Neuronal stem cell (in vitro differentiated cells): ENCODE measurements around the gene ZNF652.
"Not testable (repeated sequence)": the region's sequence is repeated elsewhere in the genome, so short reads cannot be mapped to it uniquely, and the experiment has no call there.

Source experiments
- DNase-seq: peaks from one replicate; pipeline ENCODE4 v3.0.0-alpha.2; 2013; ENCODE audit warnings: low spot score
- H2AFZ ChIP-seq: one replicate; pipeline ENCODE4 v1.6.1; 2013; ENCODE audit warnings: mild to moderate bottlenecking, low read length, inconsistent platforms
- H2AK5ac ChIP-seq: 2 replicates; pipeline ENCODE4 v1.6.1; 2013; ENCODE audit warnings: low read depth, mild to moderate bottlenecking, inconsistent platforms, low read length, moderate library complexity, mixed read lengths
- H2BK120ac ChIP-seq: 2 replicates; pipeline ENCODE4 v1.6.1; 2013; ENCODE audit warnings: low read depth, mild to moderate bottlenecking, inconsistent platforms, low read length, moderate library complexity, mixed read lengths
- H2BK12ac ChIP-seq: one replicate; pipeline ENCODE4 v1.6.1; 2013; ENCODE audit warnings: low read length, inconsistent platforms
- H2BK15ac ChIP-seq: 2 replicates; pipeline ENCODE4 v1.6.1; 2013; ENCODE audit warnings: mild to moderate bottlenecking, low read length, inconsistent platforms, mixed read lengths
- H2BK5ac ChIP-seq: one replicate; pipeline ENCODE4 v1.6.1; 2013; ENCODE audit warnings: inconsistent platforms, mild to moderate bottlenecking, low read length, moderate library complexity
- H3K14ac ChIP-seq: one replicate; pipeline ENCODE4 v1.6.1; 2013; ENCODE audit warnings: low read length, inconsistent platforms
- H3K18ac ChIP-seq: 2 replicates; pipeline ENCODE4 v1.6.1; 2013; ENCODE audit warnings: low read length, inconsistent platforms
- H3K23ac ChIP-seq: 2 replicates; pipeline ENCODE4 v1.6.1; 2013; ENCODE audit warnings: low read depth, mild to moderate bottlenecking, mixed read lengths, low read length, inconsistent platforms; ENCODE audit not compliant: poor library complexity
- H3K27ac ChIP-seq: replicated peaks from 3 replicates; pipeline ENCODE4 v1.5.1; 2013; ENCODE audit warnings: low read length, inconsistent platforms
- H3K27me3 ChIP-seq, 3 experiments: 2 replicates each; pipeline ENCODE4 v1.6.1; 2013; ENCODE audit warnings: low read length in 3 of 3, mild to moderate bottlenecking in 2 of 3, inconsistent platforms in 1 of 3, low read depth in 1 of 3, mixed read lengths in 1 of 3, moderate library complexity in 1 of 3; ENCODE audit not compliant: control insufficient read depth in 3 of 3, insufficient read depth in 3 of 3
- H3K36me3 ChIP-seq, 2 donors: replicated peaks in 1 of 2; 2 replicates each; pipeline ENCODE4 v1.6.1; 2013; ENCODE audit warnings: low read length in 2 of 2; ENCODE audit not compliant: control insufficient read depth in 2 of 2, insufficient read depth in 2 of 2
- H3K4ac ChIP-seq: 2 replicates; pipeline ENCODE4 v1.6.1; 2013; ENCODE audit warnings: inconsistent platforms, mild to moderate bottlenecking, low read length, moderate library complexity
- H3K4me1 ChIP-seq, 2 donors: 1 replicate in 1 of 2; 2 replicates in 1 of 2; pipeline ENCODE4 v1.6.1; 2013; ENCODE audit warnings: low read length in 2 of 2, low read depth in 1 of 2; ENCODE audit not compliant: control insufficient read depth in 2 of 2, insufficient read depth in 1 of 2
- H3K4me2 ChIP-seq: one replicate; pipeline ENCODE4 v1.6.1; 2013; ENCODE audit warnings: mild to moderate bottlenecking, low read length, inconsistent platforms; ENCODE audit not compliant: insufficient read depth, poor library complexity, severe bottlenecking
- H3K4me3 ChIP-seq, 2 donors: 2 replicates each; pipeline ENCODE4 v1.5.1; 2013; ENCODE audit warnings: low read length in 2 of 2, mild to moderate bottlenecking in 2 of 2, inconsistent platforms in 1 of 2, moderate library complexity in 1 of 2
- H3K79me1 ChIP-seq: one replicate; pipeline ENCODE4 v1.6.1; 2013; ENCODE audit warnings: low read depth, mild to moderate bottlenecking, inconsistent platforms, low read length, moderate library complexity
- H3K9ac ChIP-seq: one replicate; pipeline ENCODE4 v1.6.1; 2013; ENCODE audit warnings: mild to moderate bottlenecking, low read depth, low read length, inconsistent platforms; ENCODE audit not compliant: poor library complexity
- H3K9me3 ChIP-seq, 2 donors: replicated peaks in 1 of 2; 2 replicates each; pipeline versions ENCODE3 to v1.6.1; 2013; ENCODE audit warnings: low read length in 2 of 2, mild to moderate bottlenecking in 2 of 2, inconsistent platforms in 1 of 2, low read depth in 1 of 2, mixed read lengths in 1 of 2, moderate library complexity in 1 of 2; ENCODE audit not compliant: control insufficient read depth in 2 of 2, insufficient read depth in 1 of 2
- H4K8ac ChIP-seq: one replicate; pipeline ENCODE4 v1.6.1; 2013; ENCODE audit warnings: low read depth, mild to moderate bottlenecking, inconsistent platforms, low read length, moderate library complexity
- H4K91ac ChIP-seq: one replicate; pipeline ENCODE4 v1.6.1; 2013; ENCODE audit warnings: low read length, low read depth, mild to moderate bottlenecking, inconsistent platforms; ENCODE audit not compliant: poor library complexity
- WGBS, 2 donors: extraction: QIAGEN DNeasy Blood & Tissue Kit; methylation state at CpG; one replicate each; pipeline ENCODE4 v1.1.7; 2013; ENCODE audit warnings: missing lambda C conversion rate in 2 of 2, mixed read lengths in 1 of 2; ENCODE audit not compliant: insufficient read length in 2 of 2, insufficient replicate concordance in 1 of 2; ENCODE audit errors: extremely low coverage in 2 of 2; 5-methylcytosine and 5-hydroxymethylcytosine counted together

Gene ZNF652

GRCh38 chr17:49369089-49369488, 7.0 kb upstream of the ZNF652 start:
- H3K23ac ChIP-seq: no peak overlapping the region
- no peak overlapping the region for H2AFZ ChIP-seq
- no peaks in the 10 kb centered on the region for H3K36me3 ChIP-seq
- no peak overlapping the region for H2BK15ac ChIP-seq
- H2BK120ac ChIP-seq: no peak overlapping the region
- no peak overlapping the region for H3K4me2 ChIP-seq
- no CpG with 5 or more reads among the region's 1 CpG for WGBS, 2 donors
- H3K18ac ChIP-seq: no peak overlapping the region
- no peak for DNase-seq
- H2BK12ac ChIP-seq: no peak overlapping the region
- no peak overlapping the region for H4K91ac ChIP-seq
- no peak overlapping the region for H3K9ac ChIP-seq
- H3K79me1 ChIP-seq: no peaks in the 10 kb centered on the region
- no peak overlapping the region for H3K14ac ChIP-seq
- H4K8ac ChIP-seq: no peak overlapping the region
- H3K4ac ChIP-seq: no peak overlapping the region
- no peak overlapping the region for H2BK5ac ChIP-seq
- H3K27ac ChIP-seq: no peak overlapping the region
- no peak overlapping the region for H3K4me3 ChIP-seq
- H3K27me3 ChIP-seq: no peaks in the 10 kb centered on the region
- H3K4me1 ChIP-seq: no peaks in the 10 kb centered on the region
- no peak overlapping the region for H2AK5ac ChIP-seq
- no peaks in the 10 kb centered on the region for H3K9me3 ChIP-seq

- no peak overlapping the region for H4K8ac ChIP-seq
- H3K27ac ChIP-seq: no peak overlapping the region
- no peak for DNase-seq
- H3K4me1 ChIP-seq: peaks cover 5 to 6% of the 10 kb centered on the region in 2 donors
- no peak overlapping the region for H2BK15ac ChIP-seq
- no peak overlapping the region for H3K18ac ChIP-seq
- H3K9me3 ChIP-seq: no peaks in the 10 kb centered on the region
- WGBS, 2 donors: no CpG with 5 or more reads among the region's 2 CpGs
- H3K27me3 ChIP-seq: no peaks in the 10 kb centered on the region
- no peak overlapping the region for H3K4me2 ChIP-seq
- no peak overlapping the region for H2BK12ac ChIP-seq
- H2BK5ac ChIP-seq: no peak overlapping the region
- no peak overlapping the region for H2AK5ac ChIP-seq
- no peaks in the 10 kb centered on the region for H3K79me1 ChIP-seq
- H3K4me3 ChIP-seq: no peak overlapping the region
- no peak overlapping the region for H4K91ac ChIP-seq
- H3K4ac ChIP-seq: no peak overlapping the region
- no peak overlapping the region for H3K14ac ChIP-seq
- no peak overlapping the region for H3K9ac ChIP-seq
- no peaks in the 10 kb centered on the region for H3K36me3 ChIP-seq
- no peak overlapping the region for H2BK120ac ChIP-seq
- H3K23ac ChIP-seq: no peak overlapping the region
- H2AFZ ChIP-seq: no peak overlapping the region
Measured at GRCh38 chr17:49365667-49366066, 3.6 kb upstream of the ZNF652 start.

- H2BK5ac ChIP-seq, H3K18ac ChIP-seq, H3K4ac ChIP-seq, DNase-seq, H2BK12ac ChIP-seq, H3K36me3 ChIP-seq, H3K9ac ChIP-seq, H3K4me2 ChIP-seq, H2BK120ac ChIP-seq, H4K8ac ChIP-seq, H3K9me3 ChIP-seq, H2AK5ac ChIP-seq, H2BK15ac ChIP-seq, H3K23ac ChIP-seq, H4K91ac ChIP-seq, H3K4me3 ChIP-seq, H3K79me1 ChIP-seq, H3K27me3 ChIP-seq, H2AFZ ChIP-seq, H3K27ac ChIP-seq, H3K14ac ChIP-seq: not testable (repeated sequence)
- peaks cover 9 to 11% of the 10 kb centered on the region in 2 donors for H3K4me1 ChIP-seq
- WGBS, 2 donors: no CpG with 5 or more reads among the region's 10 CpGs
Measured at GRCh38 chr17:49365126-49365525, 3.1 kb upstream of the ZNF652 start.

GRCh38 chr17:49364119-49364518, 2.1 kb upstream of the ZNF652 start:
- no peak overlapping the region for H3K23ac ChIP-seq
- H2AK5ac ChIP-seq: no peak overlapping the region
- no peak overlapping the region for H2BK12ac ChIP-seq
- DNase-seq: no peak
- peaks cover 1% of the 10 kb centered on the region for H3K79me1 ChIP-seq
- WGBS, 2 donors: no CpG with 5 or more reads among the region's 2 CpGs
- H3K27me3 ChIP-seq: no peaks in the 10 kb centered on the region
- no peak overlapping the region for H3K4ac ChIP-seq
- H3K4me2 ChIP-seq: no peak overlapping the region
- H2AFZ ChIP-seq: no peak overlapping the region
- H3K36me3 ChIP-seq: no peaks in the 10 kb centered on the region
- no peak overlapping the region for H3K4me3 ChIP-seq
- no peaks in the 10 kb centered on the region for H3K9me3 ChIP-seq
- no peak overlapping the region for H4K91ac ChIP-seq
- peaks cover 9 to 16% of the 10 kb centered on the region in 2 donors for H3K4me1 ChIP-seq
- no peak overlapping the region for H3K9ac ChIP-seq
- H2BK5ac ChIP-seq: no peak overlapping the region
- no peak overlapping the region for H3K14ac ChIP-seq
- H3K27ac ChIP-seq: no peak overlapping the region
- H2BK120ac ChIP-seq: no peak overlapping the region
- H2BK15ac ChIP-seq: no peak overlapping the region
- no peak overlapping the region for H3K18ac ChIP-seq
- no peak overlapping the region for H4K8ac ChIP-seq
